GM19193 (cell line): Measurements from ENCODE around the gene WNK1.

Source experiments
- POLR2A ChIP-seq: IDR thresholded peaks from 4 replicates; pipeline ENCODE4 v1.6.1; 2011; ENCODE audit not compliant: insufficient read depth, insufficient read length; ENCODE audit errors: extremely low read depth

The WNK1 gene

DNA sequence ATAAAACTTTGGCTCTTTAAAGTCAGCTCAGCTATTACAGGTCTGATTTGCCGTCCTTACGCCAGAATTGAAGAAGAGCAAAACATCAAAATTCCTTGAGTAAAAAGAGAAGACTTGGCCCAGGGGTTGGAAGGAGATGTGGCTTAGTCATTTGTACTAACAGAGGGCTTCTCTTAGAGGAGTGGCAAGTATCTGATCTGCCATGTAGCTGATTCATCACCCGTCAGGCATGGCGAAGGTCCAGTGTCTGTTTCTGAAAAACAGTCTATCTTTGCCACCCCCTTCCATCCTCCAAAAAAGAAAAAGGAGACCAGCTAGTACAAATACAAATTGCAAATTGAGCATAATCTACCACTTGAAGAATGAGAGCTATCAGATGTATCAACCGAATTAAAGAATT lies 105.2 kb downstream of the WNK1 start:
- no peak for TF ChIP-seq POLR2A

DNA sequence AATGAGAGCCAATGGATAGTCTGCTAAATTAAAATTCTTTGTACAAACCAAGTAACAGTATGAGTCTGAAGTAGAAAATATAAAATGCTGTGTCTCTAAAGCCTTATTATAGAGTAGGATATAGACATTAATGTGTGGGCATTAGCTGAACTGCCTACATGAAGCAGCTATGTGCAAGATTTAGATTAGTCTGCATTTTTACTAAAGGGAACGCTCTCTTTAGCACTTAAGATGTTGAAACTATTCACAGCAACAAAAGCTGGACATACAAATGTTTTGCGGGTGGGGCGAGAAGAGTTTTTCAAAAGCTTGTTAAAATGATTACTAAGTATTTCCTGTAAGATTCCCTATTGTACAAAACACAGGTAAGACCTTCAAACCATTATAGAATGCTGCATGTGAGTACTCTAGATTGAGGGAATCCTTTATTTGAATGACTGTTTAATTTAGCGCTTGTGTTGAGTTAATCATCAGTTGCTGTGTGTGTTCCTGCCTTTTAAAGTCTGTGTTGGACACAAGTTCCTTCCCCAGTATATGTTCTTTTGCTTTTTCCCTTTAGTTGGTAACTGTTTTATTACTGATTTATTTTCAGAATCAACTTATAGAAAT lies 110.0 kb downstream of the WNK1 start:
- TF ChIP-seq POLR2A: no peak

- TF ChIP-seq POLR2A: no peak
These were observed 110.9 kb downstream of the WNK1 start for GRCh38 chr12:863285-863684.

DNA sequence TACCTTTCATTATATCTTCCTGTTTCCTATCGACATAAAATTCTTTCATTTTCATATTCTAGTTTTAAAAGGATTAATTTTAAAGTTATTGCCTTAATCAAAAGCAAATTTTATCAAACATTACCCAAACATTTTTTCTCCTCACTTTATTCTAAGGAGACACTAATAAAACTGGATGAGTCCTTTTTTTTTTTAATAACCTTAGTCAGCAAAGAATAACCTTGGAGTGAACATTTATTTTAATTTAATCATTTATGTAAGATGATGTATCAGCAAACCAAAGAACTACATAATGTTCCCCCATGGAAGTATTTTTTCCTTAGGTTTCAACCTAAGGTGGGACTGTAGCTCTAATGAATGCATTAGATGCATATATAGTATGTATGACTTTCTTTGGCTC lies 113.2 kb downstream of the WNK1 start:
- TF ChIP-seq POLR2A: no peak

GRCh38 chr12:867905-868304 lies 115.5 kb downstream of the WNK1 start:
- TF ChIP-seq POLR2A: no peak

GRCh38 chr12:868722-869121 lies 116.3 kb downstream of the WNK1 start:
- TF ChIP-seq POLR2A: no peak

GRCh38 chr12:870378-870777 lies 118.0 kb downstream of the WNK1 start:
- no peak for TF ChIP-seq POLR2A

- no peak for TF ChIP-seq POLR2A
These were observed 121.6 kb downstream of the WNK1 start for GRCh38 chr12:873954-874353.

GRCh38 chr12:879641-880040 lies 127.3 kb downstream of the WNK1 start:
- no peak for TF ChIP-seq POLR2A

- no peak for TF ChIP-seq POLR2A
These were observed 128.3 kb downstream of the WNK1 start for GRCh38 chr12:880656-881055.

DNA sequence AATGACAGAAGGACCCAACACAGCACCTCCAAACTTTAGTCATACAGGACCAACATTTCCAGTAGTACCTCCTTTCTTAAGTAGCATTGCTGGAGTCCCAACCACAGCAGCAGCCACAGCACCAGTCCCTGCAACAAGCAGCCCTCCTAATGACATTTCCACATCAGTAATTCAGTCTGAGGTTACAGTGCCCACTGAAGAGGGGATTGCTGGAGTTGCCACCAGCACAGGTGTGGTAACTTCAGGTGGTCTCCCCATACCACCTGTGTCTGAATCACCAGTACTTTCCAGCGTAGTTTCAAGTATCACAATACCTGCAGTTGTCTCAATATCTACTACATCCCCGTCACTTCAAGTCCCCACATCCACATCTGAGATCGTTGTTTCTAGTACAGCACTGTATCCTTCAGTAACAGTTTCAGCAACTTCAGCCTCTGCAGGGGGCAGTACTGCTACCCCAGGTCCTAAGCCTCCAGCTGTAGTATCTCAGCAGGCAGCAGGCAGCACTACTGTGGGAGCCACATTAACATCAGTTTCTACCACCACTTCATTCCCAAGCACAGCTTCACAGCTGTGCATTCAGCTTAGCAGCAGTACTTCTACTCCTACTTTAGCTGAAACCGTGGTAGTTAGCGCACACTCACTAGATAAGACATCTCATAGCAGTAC lies 132.5 kb downstream of the WNK1 start:
- no peak for TF ChIP-seq POLR2A

- TF ChIP-seq POLR2A: no peak
These were observed 133.3 kb downstream of the WNK1 start for GRCh38 chr12:885701-886100.

- TF ChIP-seq POLR2A: no peak
These were observed 133.8 kb downstream of the WNK1 start for GRCh38 chr12:886206-886605.

DNA sequence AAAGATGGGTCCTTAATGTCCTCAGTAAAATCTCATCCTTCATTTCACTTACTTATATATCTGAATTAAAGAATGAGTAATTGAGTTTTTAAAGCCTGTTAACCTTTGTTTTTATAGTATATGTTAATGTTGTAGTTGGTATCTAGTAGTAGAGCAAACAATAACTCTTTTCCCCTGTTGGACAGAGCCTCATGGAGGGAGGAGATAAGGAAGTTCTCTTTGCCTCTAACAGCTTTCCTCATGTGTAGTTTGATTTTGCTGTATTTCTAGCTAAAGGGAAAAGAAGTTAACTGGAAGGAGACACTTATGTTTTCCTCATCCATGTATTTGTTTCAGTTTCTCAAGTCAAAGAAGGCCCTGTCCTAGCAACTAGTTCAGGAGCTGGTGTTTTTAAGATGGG lies 141.8 kb downstream of the WNK1 start:
- no peak for TF ChIP-seq POLR2A

DNA sequence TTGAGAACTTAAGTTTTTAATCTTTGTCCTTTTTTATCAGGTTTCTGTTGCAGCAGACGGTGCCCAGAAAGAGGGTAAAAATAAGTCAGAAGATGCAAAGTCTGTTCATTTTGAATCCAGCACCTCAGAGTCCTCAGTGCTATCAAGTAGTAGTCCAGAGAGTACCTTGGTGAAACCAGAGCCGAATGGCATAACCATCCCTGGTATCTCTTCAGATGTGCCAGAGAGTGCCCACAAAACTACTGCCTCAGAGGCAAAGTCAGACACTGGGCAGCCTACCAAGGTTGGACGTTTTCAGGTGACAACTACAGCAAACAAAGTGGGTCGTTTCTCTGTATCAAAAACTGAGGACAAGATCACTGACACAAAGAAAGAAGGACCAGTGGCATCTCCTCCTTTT lies 143.7 kb downstream of the WNK1 start:
- no peak for TF ChIP-seq POLR2A

GRCh38 chr12:897386-897785 lies 145.0 kb downstream of the WNK1 start:
- TF ChIP-seq POLR2A: no peak

DNA sequence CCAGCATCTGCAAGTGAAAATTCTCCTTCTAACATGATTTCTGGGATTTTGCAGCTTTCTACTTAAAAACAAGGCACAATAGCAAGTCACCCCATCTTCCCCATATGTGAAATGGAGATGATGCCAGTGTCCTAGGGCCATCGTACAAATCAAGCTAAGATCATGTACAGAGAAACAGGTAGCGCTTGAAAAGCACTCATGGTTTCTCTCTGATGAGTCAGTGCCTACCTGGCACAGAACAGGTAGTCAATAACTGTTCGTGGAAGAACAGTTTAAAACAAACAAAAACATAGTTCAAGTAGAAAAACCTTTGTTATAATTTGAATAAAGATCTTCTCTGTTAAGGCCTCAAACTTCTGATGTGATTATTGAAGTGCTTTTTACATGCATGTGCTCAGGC lies 150.2 kb downstream of the WNK1 start:
- TF ChIP-seq POLR2A: no peak
